ENCODE results near the gene PSMB10.

DNA sequence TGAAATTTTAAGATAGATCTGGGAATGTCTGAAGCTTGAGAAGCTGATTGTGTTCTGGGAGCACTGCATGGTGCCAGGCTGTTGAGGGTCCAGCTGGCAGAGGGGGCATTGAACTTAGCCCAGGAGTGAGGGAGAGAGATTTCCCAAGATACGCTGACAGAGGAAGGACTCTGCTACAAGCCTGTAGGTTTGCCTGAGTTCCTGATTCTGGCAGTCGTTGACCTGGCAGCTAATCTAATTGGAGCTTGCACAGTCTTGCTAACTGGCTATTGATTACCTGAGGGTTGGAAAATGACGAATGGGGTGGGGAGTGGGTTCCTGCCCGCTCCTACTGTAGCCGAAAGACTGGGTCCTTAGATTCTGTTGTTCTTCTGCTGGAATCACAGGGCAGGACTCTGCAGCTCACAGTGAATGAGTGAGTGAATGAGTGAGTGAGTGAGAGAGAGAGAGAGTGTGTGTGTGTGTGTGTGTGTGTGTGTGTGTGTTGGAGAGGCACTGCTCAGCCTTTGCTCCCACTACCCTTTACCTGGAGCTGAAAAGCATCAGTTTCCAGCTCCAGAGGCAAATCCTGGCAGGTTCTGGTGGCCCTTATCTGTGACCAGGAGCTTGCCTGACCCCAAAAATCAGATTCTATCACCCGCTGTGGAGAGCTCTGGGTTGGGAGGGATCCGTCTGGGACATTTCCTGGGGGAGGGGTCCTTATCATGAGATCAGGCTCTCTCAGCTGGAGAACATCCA, 21.7 kb downstream of the PSMB10 start:
- TF ChIP-seq, protein P1, sequence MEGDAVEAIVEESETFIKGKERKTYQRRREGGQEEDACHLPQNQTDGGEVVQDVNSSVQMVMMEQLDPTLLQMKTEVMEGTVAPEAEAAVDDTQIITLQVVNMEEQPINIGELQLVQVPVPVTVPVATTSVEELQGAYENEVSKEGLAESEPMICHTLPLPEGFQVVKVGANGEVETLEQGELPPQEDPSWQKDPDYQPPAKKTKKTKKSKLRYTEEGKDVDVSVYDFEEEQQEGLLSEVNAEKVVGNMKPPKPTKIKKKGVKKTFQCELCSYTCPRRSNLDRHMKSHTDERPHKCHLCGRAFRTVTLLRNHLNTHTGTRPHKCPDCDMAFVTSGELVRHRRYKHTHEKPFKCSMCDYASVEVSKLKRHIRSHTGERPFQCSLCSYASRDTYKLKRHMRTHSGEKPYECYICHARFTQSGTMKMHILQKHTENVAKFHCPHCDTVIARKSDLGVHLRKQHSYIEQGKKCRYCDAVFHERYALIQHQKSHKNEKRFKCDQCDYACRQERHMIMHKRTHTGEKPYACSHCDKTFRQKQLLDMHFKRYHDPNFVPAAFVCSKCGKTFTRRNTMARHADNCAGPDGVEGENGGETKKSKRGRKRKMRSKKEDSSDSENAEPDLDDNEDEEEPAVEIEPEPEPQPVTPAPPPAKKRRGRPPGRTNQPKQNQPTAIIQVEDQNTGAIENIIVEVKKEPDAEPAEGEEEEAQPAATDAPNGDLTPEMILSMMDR (IDR thresholded peaks at IDR 0.05), result no peak
- no peak for TF ChIP-seq POLR2A (IDR thresholded peaks at IDR 0.05)
- TF ChIP-seq EP300 (IDR thresholded peaks at IDR 0.05; ENCODE audit: low read depth), result no peak
- TF ChIP-seq POLR2AphosphoS5 (IDR thresholded peaks at IDR 0.05), result no peak
